BLaER1 (cell line): ENCODE measurements around the gene NR4A2.

ENCODE experiments used
- H3K27ac ChIP-seq: shearing (Covaris generic); formaldehyde crosslinking; 2 replicates; pipeline ENCODE4 v1.8.1; 2022
- H3K27me3 ChIP-seq: shearing (Covaris generic); formaldehyde crosslinking; 2 replicates; pipeline ENCODE4 v1.8.1; 2022
- H3K36me3 ChIP-seq: shearing (Covaris generic); formaldehyde crosslinking; 2 replicates; pipeline ENCODE4 v1.8.1; 2022
- H3K4me1 ChIP-seq: shearing (Covaris generic); formaldehyde crosslinking; 2 replicates; pipeline ENCODE4 v1.8.1; 2022
- H3K4me2 ChIP-seq: shearing (Covaris generic); formaldehyde crosslinking; 2 replicates; pipeline ENCODE4 v1.8.1; 2022
- H3K4me3 ChIP-seq: shearing (Covaris generic); formaldehyde crosslinking; 2 replicates; pipeline ENCODE4 v1.8.1; 2022
- H3K9ac ChIP-seq: shearing (Covaris generic); formaldehyde crosslinking; 2 replicates; pipeline ENCODE4 v1.8.1; 2022
- H3K9me3 ChIP-seq: shearing (Covaris generic); formaldehyde crosslinking; 2 replicates; pipeline ENCODE4 v1.8.1; 2022
- H4K20me1 ChIP-seq: shearing (Covaris generic); formaldehyde crosslinking; 2 replicates; pipeline ENCODE4 v1.8.1; 2022
- Cebpa-rat ChIP-seq: shearing (Covaris generic); IDR thresholded peaks from 2 replicates; pipeline ENCODE4 v1.8.1; 2022

Gene NR4A2

GRCh38 chr2:156332534-156333273 is at the start of gene NR4A2:
Gene NR4A2 (minus strand): TSS chr2:156332721. CDS start chr2:156330186, 2,535 bp downstream.
- H3K27ac ChIP-seq: peak within 1 kb of the TSS; percentile 59; the same call in 1 of the 2 replicates
- H3K9ac ChIP-seq: peak within 1 kb of the TSS; percentile 72

GRCh38 chr2:156380117-156380645 is 47.7 kb upstream of the NR4A2 start:
- peaks cover 5% of the 10 kb centered on the region; the same call in 1 of the 2 replicates for H3K9me3 ChIP-seq
- H3K27me3 ChIP-seq: no peaks in the 10 kb centered on the region
- H3K4me3 ChIP-seq: no peak overlapping the region
- no peaks in the 10 kb centered on the region for H3K4me1 ChIP-seq
- no peaks in the 10 kb centered on the region for H3K36me3 ChIP-seq
- no peaks in the 10 kb centered on the region for H4K20me1 ChIP-seq
- H3K4me2 ChIP-seq: no peak overlapping the region
- H3K9ac ChIP-seq: no peak overlapping the region
- no peak overlapping the region for H3K27ac ChIP-seq
- TF ChIP-seq Cebpa-rat: no peak

More at GRCh38 chr2:156332534-156333273, at the start of gene NR4A2:
- Histone ChIP-seq H3K9me3 (peaks cover 26% of the 10 kb centered on the region), H3K27me3 (peaks cover 59% of the 10 kb centered on the region), H3K4me2 (peak within 1 kb of the TSS; percentile 100), H3K4me1 (peaks cover 16% of the 10 kb centered on the region), H3K36me3 (no peaks in the 10 kb centered on the region), H4K20me1 (peaks cover 23% of the 10 kb centered on the region; the same call in 1 of the 2 replicates), H3K4me3 (peak within 1 kb of the TSS; percentile 84)
- TF ChIP-seq Cebpa-rat: no peak

- Histone ChIP-seq H3K4me1 (no peaks in the 10 kb centered on the region), H3K27me3 (no peaks in the 10 kb centered on the region), H3K4me3 (no peak overlapping the region), H3K9ac (no peak overlapping the region), H3K4me2 (no peak overlapping the region), H3K36me3 (no peaks in the 10 kb centered on the region), H3K9me3 (peaks cover 5% of the 10 kb centered on the region; the same call in 1 of the 2 replicates), H3K27ac (no peak overlapping the region), H4K20me1 (no peaks in the 10 kb centered on the region)
- TF ChIP-seq Cebpa-rat: no peak
These were observed 47.2 kb upstream of the NR4A2 start for GRCh38 chr2:156379714-156380113.

GRCh38 chr2:156379071-156379470 is 46.5 kb upstream of the NR4A2 start:
- Histone ChIP-seq H3K4me3 (no peak overlapping the region), H3K27ac (no peak overlapping the region), H3K9ac (no peak overlapping the region), H4K20me1 (no peaks in the 10 kb centered on the region), H3K27me3 (no peaks in the 10 kb centered on the region), H3K4me1 (no peaks in the 10 kb centered on the region), H3K9me3 (peaks cover 5% of the 10 kb centered on the region; the same call in 1 of the 2 replicates), H3K4me2 (no peak overlapping the region), H3K36me3 (no peaks in the 10 kb centered on the region)
- TF ChIP-seq Cebpa-rat: no peak

GRCh38 chr2:156366753-156367152 is 34.2 kb upstream of the NR4A2 start:
- no peak overlapping the region for H3K4me3 ChIP-seq
- no peaks in the 10 kb centered on the region for H3K4me1 ChIP-seq
- no peak for TF ChIP-seq Cebpa-rat
- peaks cover 9% of the 10 kb centered on the region for H3K9me3 ChIP-seq
- no peak overlapping the region for H3K27ac ChIP-seq
- no peaks in the 10 kb centered on the region for H4K20me1 ChIP-seq
- no peak overlapping the region for H3K9ac ChIP-seq
- H3K27me3 ChIP-seq: no peaks in the 10 kb centered on the region
- H3K36me3 ChIP-seq: no peaks in the 10 kb centered on the region
- no peak overlapping the region for H3K4me2 ChIP-seq

GRCh38 chr2:156363141-156363540 is 30.6 kb upstream of the NR4A2 start:
- no peak overlapping the region for H3K27ac ChIP-seq
- TF ChIP-seq Cebpa-rat: no peak
- no peaks in the 10 kb centered on the region for H3K36me3 ChIP-seq

GRCh38 chr2:156356014-156356754 is 23.7 kb upstream of the NR4A2 start:
- Histone ChIP-seq H3K4me2 (no peak overlapping the region), H4K20me1 (no peaks in the 10 kb centered on the region), H3K9ac (no peak overlapping the region), H3K9me3 (no peaks in the 10 kb centered on the region), H3K27ac (no peak overlapping the region), H3K36me3 (no peaks in the 10 kb centered on the region), H3K27me3 (no peaks in the 10 kb centered on the region), H3K4me1 (no peaks in the 10 kb centered on the region), H3K4me3 (no peak overlapping the region)
- TF ChIP-seq Cebpa-rat: peak; percentile 42; the same call in 1 of the 2 replicates

More at GRCh38 chr2:156363141-156363540, 30.6 kb upstream of the NR4A2 start:
- H3K4me2 ChIP-seq: no peak overlapping the region
- no peaks in the 10 kb centered on the region for H3K4me1 ChIP-seq
- no peaks in the 10 kb centered on the region for H4K20me1 ChIP-seq
- H3K27me3 ChIP-seq: no peaks in the 10 kb centered on the region
- H3K4me3 ChIP-seq: no peak overlapping the region
- H3K9me3 ChIP-seq: peaks cover 9% of the 10 kb centered on the region
- H3K9ac ChIP-seq: no peak overlapping the region

- Histone ChIP-seq H3K4me3 (no peak overlapping the region), H3K9me3 (no peaks in the 10 kb centered on the region), H3K4me2 (no peak overlapping the region), H3K36me3 (no peaks in the 10 kb centered on the region), H3K27ac (no peak overlapping the region), H4K20me1 (no peaks in the 10 kb centered on the region), H3K9ac (no peak overlapping the region), H3K4me1 (no peaks in the 10 kb centered on the region), H3K27me3 (no peaks in the 10 kb centered on the region)
- no peak for TF ChIP-seq Cebpa-rat
These were observed 20.4 kb upstream of the NR4A2 start for GRCh38 chr2:156352911-156353310.

- Histone ChIP-seq H3K36me3 (no peaks in the 10 kb centered on the region), H3K4me2 (no peak overlapping the region), H3K27me3 (no peaks in the 10 kb centered on the region), H3K9me3 (no peaks in the 10 kb centered on the region), H3K4me3 (no peak overlapping the region), H3K4me1 (no peaks in the 10 kb centered on the region), H3K9ac (no peak overlapping the region), H4K20me1 (no peaks in the 10 kb centered on the region), H3K27ac (no peak overlapping the region)
- TF ChIP-seq Cebpa-rat: no peak
These were observed 18.0 kb upstream of the NR4A2 start for GRCh38 chr2:156350374-156351142.
